ENCODE results near the gene CCDC171.

Gene CCDC171

GRCh38 chr9:16003785-16004184 lies 450.9 kb downstream of the CCDC171 start:
- TF ChIP-seq CTCF (IDR thresholded peaks at IDR 0.05; ENCODE audit: low read depth, low read length) = no peak
- no peak for DNase-seq (ENCODE audit: extremely low read depth, low read depth)

GRCh38 chr9:16004613-16005012 lies 451.8 kb downstream of the CCDC171 start:
- no peak for DNase-seq (ENCODE audit: extremely low read depth, low read depth)
- TF ChIP-seq CTCF (IDR thresholded peaks at IDR 0.05; ENCODE audit: low read depth, low read length) = no peak

GRCh38 chr9:16010221-16010620 lies 457.4 kb downstream of the CCDC171 start:
- TF ChIP-seq CTCF (IDR thresholded peaks at IDR 0.05; ENCODE audit: low read depth, low read length) = no peak
- no peak for DNase-seq (ENCODE audit: extremely low read depth, low read depth)

GRCh38 chr9:16012621-16013020 lies 459.8 kb downstream of the CCDC171 start:
- DNase-seq (ENCODE audit: extremely low read depth, low read depth) = no peak
- no peak for TF ChIP-seq CTCF (IDR thresholded peaks at IDR 0.05; ENCODE audit: low read depth, low read length)

GRCh38 chr9:16013366-16013765 lies 460.5 kb downstream of the CCDC171 start:
- no peak for TF ChIP-seq CTCF (IDR thresholded peaks at IDR 0.05; ENCODE audit: low read depth, low read length)
- DNase-seq (ENCODE audit: extremely low read depth, low read depth) = no peak

GRCh38 chr9:16013826-16014225 lies 461.0 kb downstream of the CCDC171 start:
- no peak for DNase-seq (ENCODE audit: extremely low read depth, low read depth)
- TF ChIP-seq CTCF (IDR thresholded peaks at IDR 0.05; ENCODE audit: low read depth, low read length) = no peak

GRCh38 chr9:16022228-16022627 lies 469.4 kb downstream of the CCDC171 start:
- DNase-seq (ENCODE audit: extremely low read depth, low read depth) = no peak
- TF ChIP-seq CTCF (IDR thresholded peaks at IDR 0.05; ENCODE audit: low read depth, low read length) = no peak
